ENCODE results near the gene PSMC3.

GRCh38 chr11:47451990-47452389 lies 25.8 kb upstream of the PSMC3 start:
- TF ChIP-seq, protein P1, sequence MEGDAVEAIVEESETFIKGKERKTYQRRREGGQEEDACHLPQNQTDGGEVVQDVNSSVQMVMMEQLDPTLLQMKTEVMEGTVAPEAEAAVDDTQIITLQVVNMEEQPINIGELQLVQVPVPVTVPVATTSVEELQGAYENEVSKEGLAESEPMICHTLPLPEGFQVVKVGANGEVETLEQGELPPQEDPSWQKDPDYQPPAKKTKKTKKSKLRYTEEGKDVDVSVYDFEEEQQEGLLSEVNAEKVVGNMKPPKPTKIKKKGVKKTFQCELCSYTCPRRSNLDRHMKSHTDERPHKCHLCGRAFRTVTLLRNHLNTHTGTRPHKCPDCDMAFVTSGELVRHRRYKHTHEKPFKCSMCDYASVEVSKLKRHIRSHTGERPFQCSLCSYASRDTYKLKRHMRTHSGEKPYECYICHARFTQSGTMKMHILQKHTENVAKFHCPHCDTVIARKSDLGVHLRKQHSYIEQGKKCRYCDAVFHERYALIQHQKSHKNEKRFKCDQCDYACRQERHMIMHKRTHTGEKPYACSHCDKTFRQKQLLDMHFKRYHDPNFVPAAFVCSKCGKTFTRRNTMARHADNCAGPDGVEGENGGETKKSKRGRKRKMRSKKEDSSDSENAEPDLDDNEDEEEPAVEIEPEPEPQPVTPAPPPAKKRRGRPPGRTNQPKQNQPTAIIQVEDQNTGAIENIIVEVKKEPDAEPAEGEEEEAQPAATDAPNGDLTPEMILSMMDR (IDR thresholded peaks at IDR 0.05) = no peak
- TF ChIP-seq POLR2A (IDR thresholded peaks at IDR 0.05) = no peak
